ENCODE data around the gene ZNF587B. TPM values are rescaled to one million over a fixed set of nuclear protein-coding genes. Genes with fewer than 3 reads are reported as not detected.
"Not testable (repeated sequence)": the region's sequence is repeated elsewhere in the genome, so short reads cannot be mapped to it uniquely, and the experiment has no call there.

Gene ZNF587B
- polyA plus RNA-seq, 3 donors from 2014 or later, result 1.3 to 1.4 TPM; not detected in 1

- not testable (repeated sequence) for H3K9me3 Mint-ChIP-seq; H3K27me3 Mint-ChIP-seq (ENCODE audit: low read depth in 3 of 3); DNase-seq
- peaks cover 5 to 12% (median 7%) of the 10 kb centered on the region in 3 donors for H3K36me3 Mint-ChIP-seq
- H3K27ac Mint-ChIP-seq, result peak overlapping the region in 4 of 6 donors; percentile 37 to 82 (median 66)
- H3K4me1 Mint-ChIP-seq, result peaks cover 33 to 43% of the 10 kb centered on the region in 2 donors
- H3K4me3 Mint-ChIP-seq, result peak overlapping the region; percentile 38 to 98 (median 71)
These were observed 16.9 kb upstream of the ZNF587B start for GRCh38 chr19:57812975-57813820.

GRCh38 chr19:57813919-57814504, 16.1 kb upstream of the ZNF587B start:
- DNase-seq, result no peak
- Mint-ChIP-seq H3K27ac (peak overlapping the region; percentile 91 to 97 (median 95)), H3K27me3 (ENCODE audit: low read depth in 3 of 3) (peaks cover 2 to 5% (median 3%) of the 10 kb centered on the region in 3 donors), H3K36me3 (peaks cover 5 to 8% (median 7%) of the 10 kb centered on the region in 3 donors), H3K9me3 (no peaks in the 10 kb centered on the region), H3K4me3 (peak overlapping the region; percentile 97 to 98 (median 97)), H3K4me1 (peaks cover 37 to 48% of the 10 kb centered on the region in 2 donors)

GRCh38 chr19:57814505-57815246, 15.4 kb upstream of the ZNF587B start, which contains the start of gene ZNF552:
ZNF552 (minus strand) TSS chr19:57814913; CDS start chr19:57814743, 170 bp downstream.
- Mint-ChIP-seq H3K4me1 (peaks cover 41 to 54% of the 10 kb centered on the region in 2 donors), H3K36me3 (peaks cover 1 to 5% (median 3%) of the 10 kb centered on the region in 3 donors), H3K9me3 (no peaks in the 10 kb centered on the region), H3K4me3 (peak within 1 kb of the TSS; percentile 97 to 98 (median 97)), H3K27me3 (ENCODE audit: low read depth in 3 of 3) (peaks cover 2 to 7% (median 3%) of the 10 kb centered on the region in 3 donors), H3K27ac (peak within 1 kb of the TSS; percentile 91 to 97 (median 95))
- peak; percentile 72 to 75 (median 73) for DNase-seq

- H3K4me3 Mint-ChIP-seq, result peak overlapping the region; percentile 97 to 98 (median 97)
- H3K27me3 Mint-ChIP-seq (ENCODE audit: low read depth in 3 of 3), result peaks cover 2 to 7% (median 3%) of the 10 kb centered on the region in 3 donors
- no peaks in the 10 kb centered on the region for H3K9me3 Mint-ChIP-seq
These were observed 14.6 kb upstream of the ZNF587B start for GRCh38 chr19:57815247-57816075.

DNA sequence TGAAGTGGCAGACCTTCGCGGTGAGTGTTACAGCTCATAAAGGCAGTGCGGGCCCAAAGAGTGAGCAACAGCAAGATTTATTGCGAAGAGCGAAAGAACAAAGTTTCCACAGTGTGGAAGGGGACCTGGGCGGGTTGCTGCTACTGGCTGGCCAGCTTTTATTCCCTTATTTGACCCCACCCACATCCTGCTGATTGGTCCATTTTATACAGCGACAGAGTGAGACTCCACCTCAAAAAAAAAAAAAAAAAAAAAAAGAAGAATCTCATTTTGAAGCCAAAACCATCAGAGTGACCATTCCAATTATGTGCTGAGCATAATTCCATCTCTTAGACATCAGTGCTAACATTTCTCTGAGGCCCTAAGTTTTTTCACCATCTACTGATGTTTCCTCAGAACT, 13.4 kb upstream of the ZNF587B start:
- H3K9me3 Mint-ChIP-seq, result no peaks in the 10 kb centered on the region
- H3K27ac Mint-ChIP-seq, result peak overlapping the region in 1 of 6 donors; percentile 33
- peaks cover 55 to 72% of the 10 kb centered on the region in 2 donors for H3K4me1 Mint-ChIP-seq
- DNase-seq, result no peak
- H3K36me3 Mint-ChIP-seq, result peaks cover 0 to 5% (median 3%) of the 10 kb centered on the region in 3 donors
- peaks cover 2 to 7% (median 3%) of the 10 kb centered on the region in 3 donors for H3K27me3 Mint-ChIP-seq (ENCODE audit: low read depth in 3 of 3)
- H3K4me3 Mint-ChIP-seq, result peak overlapping the region in 3 of 5 donors; percentile 45 to 70 (median 69)

More at GRCh38 chr19:57815247-57816075, 14.6 kb upstream of the ZNF587B start:
- no peak for DNase-seq
- peaks cover 49 to 62% of the 10 kb centered on the region in 2 donors for H3K4me1 Mint-ChIP-seq
- peaks cover 0 to 4% (median 3%) of the 10 kb centered on the region in 3 donors for H3K36me3 Mint-ChIP-seq
- H3K27ac Mint-ChIP-seq, result peak overlapping the region; percentile 91 to 97 (median 95)

DNA sequence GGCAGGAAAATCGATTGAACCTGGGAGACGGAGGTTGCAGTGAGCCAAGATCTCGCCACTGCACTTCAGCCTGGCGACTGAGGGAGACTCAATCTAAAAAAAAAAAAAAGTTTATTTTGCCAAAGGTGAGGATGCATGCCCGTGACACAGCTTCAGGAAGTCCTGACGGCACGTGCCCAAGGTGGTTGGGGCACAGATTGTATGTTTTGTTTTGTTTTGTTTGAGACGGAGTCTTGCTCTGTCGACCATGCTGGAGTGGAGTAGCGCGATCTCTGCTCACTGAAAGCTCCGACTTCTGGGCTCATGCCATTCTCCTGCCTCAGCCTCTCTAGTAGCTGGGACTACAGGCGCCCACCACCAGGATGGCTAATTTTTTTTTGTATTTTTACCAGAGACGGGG, 12.1 kb upstream of the ZNF587B start:
- H3K27me3 Mint-ChIP-seq (ENCODE audit: low read depth in 3 of 3), result peaks cover 2 to 7% (median 3%) of the 10 kb centered on the region in 3 donors
- no peaks in the 10 kb centered on the region for H3K9me3 Mint-ChIP-seq
- peaks cover 58 to 71% of the 10 kb centered on the region in 2 donors for H3K4me1 Mint-ChIP-seq
- H3K27ac Mint-ChIP-seq, result peak overlapping the region in 1 of 6 donors; percentile 86
- H3K4me3 Mint-ChIP-seq, result peak overlapping the region in 4 of 5 donors; percentile 75 to 97 (median 84)
- DNase-seq, result no peak
- peaks cover 0 to 5% (median 4%) of the 10 kb centered on the region in 3 donors for H3K36me3 Mint-ChIP-seq

DNA sequence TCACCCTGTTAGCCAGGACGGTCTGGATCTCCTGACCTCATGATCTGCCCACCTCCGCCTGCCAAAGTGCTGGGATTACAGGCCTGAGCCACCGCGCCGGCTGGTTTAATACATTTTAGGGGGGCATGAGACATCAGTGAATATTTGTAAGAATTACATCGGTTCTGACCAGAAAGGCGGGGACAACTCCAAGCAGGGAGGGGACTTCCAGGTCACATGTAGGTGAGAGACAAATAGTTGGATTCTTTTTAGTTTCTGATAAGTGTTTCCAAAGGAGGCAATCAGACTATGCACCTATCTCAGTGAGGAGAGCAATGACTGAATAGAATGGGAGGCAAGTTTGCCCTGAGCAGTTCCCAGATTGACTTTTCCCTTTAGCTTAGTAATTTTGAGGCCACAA, 11.7 kb upstream of the ZNF587B start:
- no peaks in the 10 kb centered on the region for H3K9me3 Mint-ChIP-seq
- no peak for DNase-seq
- H3K36me3 Mint-ChIP-seq, result peaks cover 0 to 5% (median 4%) of the 10 kb centered on the region in 3 donors
- peak overlapping the region in 3 of 6 donors; percentile 68 to 86 (median 77) for H3K27ac Mint-ChIP-seq
- H3K27me3 Mint-ChIP-seq (ENCODE audit: low read depth in 3 of 3), result peaks cover 2 to 7% (median 3%) of the 10 kb centered on the region in 3 donors
- peaks cover 54 to 71% of the 10 kb centered on the region in 2 donors for H3K4me1 Mint-ChIP-seq
- peak overlapping the region; percentile 75 to 97 (median 79) for H3K4me3 Mint-ChIP-seq

DNA sequence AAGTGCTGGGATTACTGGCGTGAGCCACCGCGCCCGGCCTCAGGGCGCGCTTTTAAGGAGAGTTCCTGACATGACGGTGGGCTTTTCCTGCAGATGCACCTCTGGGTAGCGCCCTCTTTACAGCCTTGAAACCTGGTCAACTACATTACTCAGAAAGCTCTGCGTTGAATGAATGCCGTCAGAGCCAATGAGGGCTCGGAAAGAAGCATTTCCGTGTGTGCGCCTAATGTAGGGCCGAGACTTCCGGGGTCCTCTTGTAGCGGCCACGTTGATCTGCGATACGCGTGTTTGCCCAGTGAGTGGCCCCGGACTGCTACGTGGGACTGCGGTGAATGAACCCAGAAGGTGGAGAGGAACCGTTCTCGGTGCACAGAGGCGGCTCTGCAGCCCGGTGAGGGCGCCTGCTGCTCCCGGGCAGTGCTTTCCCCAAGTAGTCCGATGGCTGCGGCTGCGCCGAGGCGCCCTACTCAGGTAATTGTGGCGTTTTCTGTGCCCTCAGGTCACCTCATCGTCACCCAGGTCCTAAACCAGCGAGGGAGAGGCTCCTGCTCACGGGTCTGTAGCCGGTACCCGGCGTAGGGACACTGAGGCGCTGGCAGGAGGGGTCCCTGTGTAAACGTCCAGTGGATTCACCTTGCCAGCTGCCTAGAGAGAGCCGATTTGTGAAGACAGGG, 10.5 kb upstream of the ZNF587B start:
- peak; percentile 83 to 86 (median 84) for DNase-seq
- peaks cover 50 to 69% of the 10 kb centered on the region in 2 donors for H3K4me1 Mint-ChIP-seq

DNA sequence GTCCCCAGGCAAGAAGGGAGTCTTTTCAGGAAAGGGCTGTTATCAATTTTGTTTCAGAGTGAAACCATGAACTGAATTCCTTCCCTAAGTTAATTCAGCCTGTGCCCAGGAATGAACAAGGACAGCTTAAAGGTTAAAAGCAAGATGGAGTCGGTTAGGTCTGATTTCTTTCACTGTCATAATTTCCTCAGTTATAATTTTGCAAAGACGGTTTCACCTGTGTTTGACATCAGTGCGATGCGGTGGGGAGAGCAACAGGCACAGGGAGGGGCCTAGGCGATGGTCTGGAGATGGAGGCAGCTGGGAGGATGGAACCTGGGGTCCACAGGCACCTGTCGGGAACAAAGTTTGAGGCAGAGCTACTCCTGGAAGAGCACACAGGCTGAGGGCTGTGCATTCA, 9.5 kb upstream of the ZNF587B start:
- Mint-ChIP-seq H3K27ac (peak overlapping the region; percentile 90 to 99 (median 98)), H3K4me3 (peak overlapping the region; percentile 90 to 99 (median 97)), H3K36me3 (peaks cover 0 to 5% (median 4%) of the 10 kb centered on the region in 3 donors), H3K4me1 (peaks cover 40 to 62% of the 10 kb centered on the region in 2 donors), H3K27me3 (ENCODE audit: low read depth in 3 of 3) (peaks cover 0 to 3% (median 0%) of the 10 kb centered on the region in 3 donors), H3K9me3 (no peaks in the 10 kb centered on the region)
- DNase-seq, result no peak

More for the DNA sequence above, 10.5 kb upstream of the ZNF587B start:
- peaks cover 0 to 5% (median 4%) of the 10 kb centered on the region in 3 donors for H3K36me3 Mint-ChIP-seq
- peak overlapping the region; percentile 90 to 99 (median 97) for H3K4me3 Mint-ChIP-seq
- no peaks in the 10 kb centered on the region for H3K9me3 Mint-ChIP-seq
- H3K27ac Mint-ChIP-seq, result peak overlapping the region; percentile 90 to 99 (median 98)
- peaks cover 0 to 4% (median 3%) of the 10 kb centered on the region in 3 donors for H3K27me3 Mint-ChIP-seq (ENCODE audit: low read depth in 3 of 3)

DNA sequence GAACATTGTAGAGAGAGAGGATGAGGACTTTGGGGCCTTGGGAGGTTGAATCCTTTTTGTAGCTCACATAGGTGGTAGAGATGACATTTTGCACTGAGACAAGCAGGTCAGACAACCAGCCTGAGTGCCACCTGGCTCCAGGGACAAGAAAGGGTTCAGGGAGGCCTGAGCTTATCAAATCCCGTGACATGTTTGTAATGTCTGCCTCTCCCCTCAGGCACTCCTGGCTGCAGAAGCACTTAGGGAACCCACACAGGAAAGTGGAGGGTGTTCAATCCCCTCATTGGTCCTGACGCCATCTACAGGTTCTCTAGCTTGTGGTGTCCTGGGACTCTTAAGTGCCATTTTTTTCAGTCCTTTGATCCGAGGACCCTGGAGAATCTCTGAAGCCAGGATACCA, 9.0 kb upstream of the ZNF587B start:
- Mint-ChIP-seq H3K27ac (peak overlapping the region in 5 of 6 donors; percentile 85 to 98 (median 95)), H3K4me3 (peak overlapping the region; percentile 47 to 99 (median 97)), H3K4me1 (peaks cover 38 to 62% of the 10 kb centered on the region in 2 donors)
- not testable (repeated sequence) for H3K9me3 Mint-ChIP-seq; DNase-seq; H3K27me3 Mint-ChIP-seq (ENCODE audit: low read depth in 3 of 3); H3K36me3 Mint-ChIP-seq

- not testable (repeated sequence) for H3K4me3 Mint-ChIP-seq; H3K27me3 Mint-ChIP-seq (ENCODE audit: low read depth in 3 of 3); DNase-seq; H3K9me3 Mint-ChIP-seq; H3K36me3 Mint-ChIP-seq
- H3K27ac Mint-ChIP-seq, result peak overlapping the region in 1 of 6 donors; percentile 95
- H3K4me1 Mint-ChIP-seq, result peaks cover 37 to 61% of the 10 kb centered on the region in 2 donors
These were observed 8.6 kb upstream of the ZNF587B start for GRCh38 chr19:57821501-57821900.

DNA sequence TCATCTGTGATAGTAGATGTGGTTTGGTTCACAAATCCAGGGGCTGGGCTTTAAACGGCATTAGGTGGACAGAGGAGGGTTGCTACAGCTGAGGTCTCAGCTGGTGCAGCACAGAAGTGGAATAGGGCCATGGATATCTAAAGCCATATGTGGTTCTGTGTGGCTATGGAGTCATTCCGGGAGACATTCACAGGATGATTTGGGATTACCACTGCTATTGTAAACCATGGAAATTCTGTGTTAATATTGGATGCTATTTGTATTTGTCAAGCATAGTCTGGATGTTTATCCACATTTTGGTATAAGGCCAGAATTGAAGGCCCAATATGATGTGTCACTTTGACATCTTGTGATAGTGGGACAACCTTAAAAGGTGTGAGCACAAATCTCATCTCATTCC, 6.9 kb upstream of the ZNF587B start:
- not testable (repeated sequence) for H3K27me3 Mint-ChIP-seq (ENCODE audit: low read depth in 3 of 3); H3K4me3 Mint-ChIP-seq; H3K9me3 Mint-ChIP-seq; DNase-seq
- Mint-ChIP-seq H3K36me3 (peaks cover 8 to 10% (median 10%) of the 10 kb centered on the region in 3 donors), H3K4me1 (peaks cover 42 to 61% of the 10 kb centered on the region in 2 donors), H3K27ac (peak overlapping the region in 1 of 6 donors; percentile 45)

Measured in immature natural killer cell (primary cell).